IMR-90 (cell line): ENCODE results near the gene KCNJ3. TPM values are rescaled to one million over a fixed set of nuclear protein-coding genes. Genes with fewer than 3 reads are reported as not detected.
A peak's percentile ranks its signal among the peaks of the same experiment; 100 is the strongest.

Source experiments
- ATAC-seq: fragments of 200-7000 bp; cut with Tn5 transposase; 2 replicates; pipeline ENCODE4 v1.9.1; 2020; ENCODE audit warnings: low read depth, mild to moderate bottlenecking, moderate library complexity
- Bru-seq: library from RNA; stranded (reverse); fragments of 400-500 nt; gene quantifications from one replicate; lab custom pipeline; 2021; lab: Mats Ljungman, UMichigan
- BruChase-seq, 2 experiments: library from RNA; stranded (reverse); fragments of 400-500 nt; gene quantifications; one replicate each; lab custom pipeline; 2021; lab: Mats Ljungman, UMichigan
- BruUV-seq: library from RNA; stranded (reverse); fragments of 400-500 nt; replicated peaks from 2 replicates; lab custom pipeline; 2021; lab: Mats Ljungman, UMichigan
- CTCF ChIA-PET: fragments of 300-600 bp; formaldehyde crosslinking; extraction: SDS; loops from one replicate; lab custom pipeline; 2021; ENCODE audit warnings: antibody characterized with exemption; lab: Yijun Ruan, JAX
- POLR2A ChIA-PET: fragments of 300-600 bp; sonication (Branson Sonifier 250); formaldehyde crosslinking; loops from one replicate; lab custom pipeline; 2022; ENCODE audit warnings: antibody characterized with exemption; ENCODE audit not compliant: unreplicated experiment; lab: Charles Lee
- DNase-seq: peaks from one replicate; pipeline ENCODE4 v3.0.0; 2013
- H2AFZ ChIP-seq: replicated peaks from 2 replicates; pipeline ENCODE3; 2013; ENCODE audit warnings: low read length, mild to moderate bottlenecking; ENCODE audit not compliant: poor library complexity
- H2AK5ac ChIP-seq: 2 replicates; pipeline ENCODE4 v1.6.1; 2013; ENCODE audit warnings: low read depth, low read length, inconsistent platforms
- H2AK9ac ChIP-seq: replicated peaks from 2 replicates; pipeline ENCODE3; 2013; ENCODE audit warnings: mild to moderate bottlenecking, low read depth, low read length, moderate library complexity; ENCODE audit not compliant: poor library complexity
- H2BK120ac ChIP-seq: 2 replicates; pipeline ENCODE4 v1.6.1; 2013; ENCODE audit warnings: low read depth, low read length, inconsistent platforms
- H2BK15ac ChIP-seq: 3 replicates; pipeline ENCODE4 v1.6.1; 2013; ENCODE audit warnings: low read depth, low read length, inconsistent platforms
- H2BK20ac ChIP-seq: 2 replicates; pipeline ENCODE4 v1.6.1; 2013; ENCODE audit warnings: low read depth, mild to moderate bottlenecking, inconsistent platforms, low read length, moderate library complexity
- H2BK5ac ChIP-seq: 2 replicates; pipeline ENCODE4 v1.6.1; 2013; ENCODE audit warnings: mild to moderate bottlenecking, low read depth, low read length, inconsistent platforms; ENCODE audit not compliant: poor library complexity, severe bottlenecking
- H3K14ac ChIP-seq: replicated peaks from 2 replicates; pipeline ENCODE4 v1.6.1; 2013; ENCODE audit warnings: low read depth, low read length, inconsistent platforms
- H3K18ac ChIP-seq: 2 replicates; pipeline ENCODE4 v1.6.1; 2013; ENCODE audit warnings: low read depth, low read length, control low read depth
- H3K23ac ChIP-seq: 2 replicates; pipeline ENCODE4 v1.6.1; 2013; ENCODE audit warnings: low read depth, low read length, inconsistent platforms
- H3K27ac ChIP-seq: 2 replicates; pipeline ENCODE4 v1.5.1; 2013; ENCODE audit warnings: mild to moderate bottlenecking, control low read depth, low read length; ENCODE audit not compliant: insufficient read depth
- H3K27me3 ChIP-seq: 2 replicates; pipeline ENCODE4 v1.6.1; 2013; ENCODE audit warnings: low read length; ENCODE audit not compliant: control insufficient read depth, insufficient read depth
- H3K36me3 ChIP-seq: 2 replicates; pipeline ENCODE4 v1.6.1; 2013; ENCODE audit warnings: low read length, mixed read lengths; ENCODE audit not compliant: control insufficient read depth, insufficient read depth
- H3K4ac ChIP-seq: 2 replicates; pipeline ENCODE4 v1.6.1; 2013; ENCODE audit warnings: low read depth, low read length, inconsistent platforms
- H3K4me1 ChIP-seq: 2 replicates; pipeline ENCODE4 v1.6.1; 2013; ENCODE audit warnings: low read length, mixed read lengths; ENCODE audit not compliant: control insufficient read depth, insufficient read depth
- H3K4me2 ChIP-seq: 2 replicates; pipeline ENCODE4 v1.6.1; 2013; ENCODE audit warnings: low read depth, mild to moderate bottlenecking, control low read depth, low read length, moderate library complexity
- H3K4me3 ChIP-seq: 2 replicates; pipeline ENCODE4 v1.5.1; 2013; ENCODE audit warnings: low read depth, mild to moderate bottlenecking, control low read depth, low read length, moderate library complexity; ENCODE audit not compliant: insufficient read depth
- H3K56ac ChIP-seq: 2 replicates; pipeline ENCODE4 v1.6.1; 2013; ENCODE audit warnings: low read length, inconsistent platforms; ENCODE audit not compliant: insufficient read depth; ENCODE audit errors: extremely low read depth
- H3K79me1 ChIP-seq, 2 experiments: 2 replicates each; pipeline ENCODE4 v1.6.1; 2013; ENCODE audit warnings: low read length in 2 of 2, inconsistent platforms in 1 of 2, low read depth in 1 of 2
- H3K9ac ChIP-seq: 2 replicates; pipeline ENCODE4 v1.6.1; 2013; ENCODE audit warnings: low read depth, low read length, control low read depth
- H3K9me1 ChIP-seq: 2 replicates; pipeline ENCODE4 v1.6.1; 2013; ENCODE audit warnings: low read length, inconsistent platforms; ENCODE audit not compliant: insufficient read depth
- H3K9me3 ChIP-seq: 2 replicates; pipeline ENCODE4 v1.6.1; 2013; ENCODE audit warnings: low read length; ENCODE audit not compliant: control insufficient read depth, insufficient read depth
- H4K20me1 ChIP-seq: 2 replicates; pipeline ENCODE4 v1.6.1; 2013; ENCODE audit warnings: low read length, inconsistent platforms; ENCODE audit not compliant: insufficient read depth
- H4K5ac ChIP-seq: 2 replicates; pipeline ENCODE4 v1.6.1; 2013; ENCODE audit warnings: mild to moderate bottlenecking, low read depth, low read length, control low read depth
- H4K8ac ChIP-seq, 2 experiments: 2 replicates each; pipeline ENCODE4 v1.6.1; 2013; ENCODE audit warnings: low read depth in 2 of 2, low read length in 2 of 2, control low read depth in 1 of 2, inconsistent platforms in 1 of 2
- H4K91ac ChIP-seq: 2 replicates; pipeline ENCODE4 v1.6.1; 2013; ENCODE audit warnings: low read depth, low read length, inconsistent platforms; ENCODE audit not compliant: insufficient read depth
- CEBPB ChIP-seq: IDR thresholded peaks from 2 replicates; pipeline ENCODE4 v1.6.1; 2012; ENCODE audit warnings: low read depth, low read length, improper control_type of control experiment
- FOS ChIP-seq: fragments of 150-350 bp; IDR thresholded peaks from 2 replicates; pipeline ENCODE4 v1.6.1; 2016; ENCODE audit warnings: low read depth, low read length
- MAFK ChIP-seq: IDR thresholded peaks from 2 replicates; pipeline ENCODE4 v1.6.1; 2012; ENCODE audit warnings: low read depth, low read length, improper control_type of control experiment
- MXI1 ChIP-seq: IDR thresholded peaks from 2 replicates; pipeline ENCODE4 v1.6.1; 2012; ENCODE audit warnings: low read depth, mild to moderate bottlenecking, low read length, moderate library complexity, borderline replicate concordance
- NFE2L2 ChIP-seq: fragments of 150-350 bp; IDR thresholded peaks from 2 replicates; pipeline ENCODE4 v1.6.1; 2016; ENCODE audit warnings: low read depth, mild to moderate bottlenecking, low read length
- RAD21 ChIP-seq: IDR thresholded peaks from 2 replicates; pipeline ENCODE4 v1.6.1; 2012; ENCODE audit warnings: low read length, improper control_type of control experiment
- WGBS, 2 experiments: methylation state at CpG; one replicate each; pipeline versions ENCODE4 v1.1.5 to v1.1.7; 2013; ENCODE audit warnings: missing lambda C conversion rate in 2 of 2; ENCODE audit not compliant: insufficient read length in 1 of 2; ENCODE audit errors: extremely low coverage in 2 of 2; 5-methylcytosine and 5-hydroxymethylcytosine counted together
- dilution Hi-C: fragments of 300-500 bp; cut with HindIII; formaldehyde crosslinking; loops from one replicate; pipeline ENCODE4 v1.14.3; 2018; ENCODE audit warnings: low sequenced_read_pairs; ENCODE audit not compliant: unreplicated experiment
- in situ Hi-C: fragments of 300-500 bp; cut with MboI; formaldehyde crosslinking; loops from 3 replicates; pipeline ENCODE4 v1.14.3; 2019; ENCODE audit warnings: low sequenced_read_pairs, inconsistent platforms, mixed read lengths
- intact Hi-C: fragments of 100-400 bp; cut with micrococcal nuclease; formaldehyde crosslinking; loops from 2 replicates; pipeline ENCODE4 v1.10.0; 2022
- long read RNA-seq: library from polyadenylated mRNA; unstranded; transcript quantifications from one replicate; pipeline ENCODE4 v2.0.0, GENCODE V29; 2021; ENCODE audit not compliant: unreplicated experiment
- polyA plus RNA-seq, 3 experiments: library from polyadenylated mRNA; depleted of rRNA; stranded (reverse); fragments of >200 nt; gene quantifications; 2 replicates each; pipeline ENCODE4 v1.2.3, GENCODE V29; 2012; ENCODE audit warnings: low replicate concordance in 1 of 3
- total RNA-seq: library from RNA; depleted of rRNA; stranded (reverse); fragments of >200 nt; gene quantifications from 2 replicates; pipeline ENCODE4 v1.2.3, GENCODE V29; 2012; rRNA removed

Gene KCNJ3
- not detected in 2 replicates for total RNA-seq
- not detected in 2 replicates for polyA plus RNA-seq (2012; rRNA removed)
- not detected in 2 replicates for polyA plus RNA-seq (2012; cell fraction: cytosol; rRNA removed)
- polyA plus RNA-seq (2012; cell fraction: nucleus; rRNA removed; ENCODE audit: low replicate concordance): not detected in 2 replicates
- Bru-seq, nascent RNA: percentile 6 among the genes with signal in this experiment
- percentile 7 among the genes with signal in this experiment for BruChase-seq, experiment 1, labeled RNA remaining after a 6-hour chase
- BruChase-seq, experiment 2, labeled RNA remaining after a 2-hour chase: percentile 2 among the genes with signal in this experiment
- long read RNA-seq: 0 reads

- Histone ChIP-seq H4K8ac (no peak within 1 kb of the TSS), H3K23ac (no peak within 1 kb of the TSS), H2AK9ac (no peak within 1 kb of the TSS), H4K91ac (no peak within 1 kb of the TSS), H2AFZ (no peak within 1 kb of the TSS), H4K20me1 (no peaks in the 10 kb centered on the region), H2BK20ac (no peak within 1 kb of the TSS), H3K9me3 (peaks cover 12% of the 10 kb centered on the region), H3K4me1 (no peaks in the 10 kb centered on the region), H2BK5ac (no peak within 1 kb of the TSS), H3K14ac (no peak within 1 kb of the TSS), H3K9me1 (no peaks in the 10 kb centered on the region), H3K56ac (no peak within 1 kb of the TSS), H3K9ac (no peak within 1 kb of the TSS), H3K27ac (no peak within 1 kb of the TSS), H3K4me3 (no peak within 1 kb of the TSS), H2AK5ac (no peak within 1 kb of the TSS), H3K36me3 (no peaks in the 10 kb centered on the region), H3K27me3 (no peaks in the 10 kb centered on the region), H4K5ac (no peak within 1 kb of the TSS), H3K4me2 (no peak within 1 kb of the TSS), H3K4ac (no peak within 1 kb of the TSS), H3K18ac (no peak within 1 kb of the TSS), H3K79me1 (no peaks in the 10 kb centered on the region), H2BK15ac (no peak within 1 kb of the TSS), H2BK120ac (no peak within 1 kb of the TSS)
- ATAC-seq (no peak), DNase-seq (no peak)
- WGBS, 2 experiments: 0% methylated on average over 2 of the region's 16 CpGs; no CpG with 5 or more reads in 1 of the 2 experiments
- ChIA-PET CTCF (no interaction called here), POLR2A (no interaction called here)
- TF ChIP-seq MXI1: no peak
- no peak for TF ChIP-seq CEBPB
- TF ChIP-seq FOS: no peak
- TF ChIP-seq NFE2L2: no peak
- no peak for TF ChIP-seq MAFK
- no peak for TF ChIP-seq RAD21
- in situ Hi-C loops (no loop called here), intact Hi-C loops (no loop called here), dilution Hi-C loops (no loop called here)
- no TSS peak for BruUV-seq
Observed at GRCh38 chr2:154698296-154698720, at the start of gene KCNJ3. Gene KCNJ3 (plus strand): TSS chr2:154698695. CDS start chr2:154698776, 81 bp downstream.
